DOHH2 (cell line): Measurements from ENCODE around the gene SMYD5.
"Not testable (repeated sequence)": the region's sequence is repeated elsewhere in the genome, so short reads cannot be mapped to it uniquely, and the experiment has no call there.

Source experiments
- EZH2phosphoT487 ChIP-seq: fragments of 200-600 bp; sonication (generic); IDR thresholded peaks from 2 replicates; pipeline ENCODE4 v1.6.1; 2017; ENCODE audit warnings: borderline replicate concordance, mild to moderate bottlenecking, antibody characterized with exemption, low read length, moderate library complexity, mixed read lengths
- TF ChIP-seq, protein P1 (sequence below): fragments of 200-600 bp; sonication (generic); IDR thresholded peaks from one replicate; pipeline ENCODE4 v1.5.1; 2014; ENCODE audit warnings: antibody characterized with exemption, mild to moderate bottlenecking, low read depth, low read length; ENCODE audit not compliant: poor library complexity, severe bottlenecking

GRCh38 chr2:73200281-73200680, 13.8 kb upstream of the SMYD5 start:
- TF ChIP-seq, protein P1, sequence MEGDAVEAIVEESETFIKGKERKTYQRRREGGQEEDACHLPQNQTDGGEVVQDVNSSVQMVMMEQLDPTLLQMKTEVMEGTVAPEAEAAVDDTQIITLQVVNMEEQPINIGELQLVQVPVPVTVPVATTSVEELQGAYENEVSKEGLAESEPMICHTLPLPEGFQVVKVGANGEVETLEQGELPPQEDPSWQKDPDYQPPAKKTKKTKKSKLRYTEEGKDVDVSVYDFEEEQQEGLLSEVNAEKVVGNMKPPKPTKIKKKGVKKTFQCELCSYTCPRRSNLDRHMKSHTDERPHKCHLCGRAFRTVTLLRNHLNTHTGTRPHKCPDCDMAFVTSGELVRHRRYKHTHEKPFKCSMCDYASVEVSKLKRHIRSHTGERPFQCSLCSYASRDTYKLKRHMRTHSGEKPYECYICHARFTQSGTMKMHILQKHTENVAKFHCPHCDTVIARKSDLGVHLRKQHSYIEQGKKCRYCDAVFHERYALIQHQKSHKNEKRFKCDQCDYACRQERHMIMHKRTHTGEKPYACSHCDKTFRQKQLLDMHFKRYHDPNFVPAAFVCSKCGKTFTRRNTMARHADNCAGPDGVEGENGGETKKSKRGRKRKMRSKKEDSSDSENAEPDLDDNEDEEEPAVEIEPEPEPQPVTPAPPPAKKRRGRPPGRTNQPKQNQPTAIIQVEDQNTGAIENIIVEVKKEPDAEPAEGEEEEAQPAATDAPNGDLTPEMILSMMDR: not testable (repeated sequence)
- TF ChIP-seq EZH2phosphoT487: not testable (repeated sequence)
